OCI-M1 (cell line): ENCODE results near the gene NUP93.
"Not testable (repeated sequence)": the region's sequence is repeated elsewhere in the genome, so short reads cannot be mapped to it uniquely, and the experiment has no call there.

Experiments used
- DNase-seq: peaks from one replicate; lab custom pipeline; 2025; lab: John Stamatoyannopoulos, UW

The NUP93 gene

DNA sequence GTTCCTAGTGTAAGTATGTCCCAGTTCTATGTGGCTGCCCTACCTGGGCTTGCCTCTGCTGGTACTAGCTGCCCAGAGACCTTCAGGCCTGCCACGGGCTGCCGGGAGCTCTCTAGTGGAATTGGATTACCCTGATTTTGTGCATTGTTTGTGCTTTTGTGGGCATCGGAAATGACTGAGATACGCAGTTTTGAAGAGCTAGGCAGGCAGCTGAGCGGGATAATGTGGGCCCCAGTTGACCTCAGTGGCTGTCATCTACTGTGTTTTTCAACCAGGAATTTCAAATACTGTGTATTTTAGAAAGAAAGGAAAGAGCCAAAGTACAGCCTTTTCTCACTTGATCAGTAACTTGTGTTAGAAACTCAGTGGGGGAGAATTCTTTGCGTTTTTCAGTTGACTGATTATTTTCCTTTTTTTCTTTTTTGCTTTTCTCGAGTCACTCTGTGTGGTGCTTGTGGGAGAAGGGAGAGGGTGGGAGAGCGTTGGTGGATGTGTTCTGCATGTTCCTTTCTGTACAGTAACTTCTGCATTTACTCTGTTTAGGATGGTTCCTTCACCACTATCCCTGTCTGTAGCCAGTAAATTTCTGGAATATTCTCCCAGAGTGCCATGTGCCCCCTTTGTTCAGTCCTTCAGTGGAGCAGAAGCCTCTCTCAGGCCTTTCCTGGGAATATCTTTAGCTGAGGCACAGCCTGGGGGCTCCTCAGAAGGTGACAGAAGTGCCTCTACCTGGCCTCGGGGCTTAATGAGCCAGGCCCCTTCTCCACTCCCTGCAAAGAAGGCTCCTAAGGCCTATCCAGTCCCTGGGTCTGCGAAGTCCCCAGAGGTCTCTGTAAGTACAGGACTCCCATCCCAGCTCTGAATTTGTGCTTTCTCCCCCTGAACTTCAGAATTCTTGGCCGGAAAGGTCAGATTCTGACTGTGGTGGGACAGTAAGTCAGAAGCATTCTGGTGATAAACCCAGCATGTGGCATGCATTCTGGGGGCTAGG is 120.1 kb downstream of the NUP93 start:
- DNase-seq = no peak

DNA sequence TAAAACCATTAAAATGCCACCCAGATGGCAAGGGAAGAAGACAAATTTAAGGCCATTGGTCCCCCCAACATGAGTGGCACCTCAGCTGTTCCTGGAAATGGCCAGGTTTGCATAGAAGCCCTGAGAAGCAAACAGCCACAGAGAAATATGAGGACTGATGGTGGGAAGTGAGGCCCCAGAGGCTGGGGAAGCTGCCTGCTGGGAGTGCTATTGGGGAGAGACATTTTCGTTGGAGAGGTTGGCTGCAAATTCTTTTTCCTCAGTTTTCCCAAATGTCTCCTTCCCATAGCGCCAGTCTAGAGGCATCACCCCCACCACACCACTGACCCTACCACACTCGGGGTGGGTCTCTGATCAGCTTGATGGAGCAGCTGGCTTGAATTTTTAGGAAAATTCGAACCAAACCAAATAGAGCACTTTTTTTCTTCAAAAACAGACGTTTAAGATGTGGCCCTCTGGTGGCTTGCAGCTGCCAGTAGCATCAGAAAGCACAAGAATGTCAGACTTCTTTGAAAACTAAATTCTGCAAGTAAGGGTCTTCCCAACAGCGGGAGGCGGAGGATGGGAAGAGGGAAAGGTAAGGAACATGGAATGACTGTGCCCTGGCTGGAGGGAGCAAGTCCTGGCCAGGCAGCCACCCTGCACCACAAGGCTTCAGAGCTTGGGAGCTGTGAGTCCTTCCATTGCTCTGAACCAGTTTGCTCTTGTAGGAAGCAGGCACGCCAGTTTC is 121.9 kb downstream of the NUP93 start:
- DNase-seq = peak; percentile 17

DNA sequence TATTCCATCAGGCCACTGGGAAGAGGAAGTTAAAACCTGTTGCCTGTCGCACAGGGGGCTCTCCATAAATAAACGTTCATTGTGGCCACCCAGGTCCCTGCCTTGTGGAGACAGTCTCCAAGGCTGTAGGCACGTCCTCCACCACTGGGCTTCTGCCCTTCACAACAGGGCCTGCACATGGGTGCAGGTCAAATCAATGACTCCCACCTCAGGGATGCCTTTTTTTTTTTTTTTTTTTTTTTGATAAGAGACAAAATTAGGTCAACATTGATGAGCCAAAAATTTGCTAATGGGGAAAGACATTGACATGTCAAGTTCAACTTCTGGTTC is 122.4 kb downstream of the NUP93 start:
- DNase-seq = peak; percentile 17

DNA sequence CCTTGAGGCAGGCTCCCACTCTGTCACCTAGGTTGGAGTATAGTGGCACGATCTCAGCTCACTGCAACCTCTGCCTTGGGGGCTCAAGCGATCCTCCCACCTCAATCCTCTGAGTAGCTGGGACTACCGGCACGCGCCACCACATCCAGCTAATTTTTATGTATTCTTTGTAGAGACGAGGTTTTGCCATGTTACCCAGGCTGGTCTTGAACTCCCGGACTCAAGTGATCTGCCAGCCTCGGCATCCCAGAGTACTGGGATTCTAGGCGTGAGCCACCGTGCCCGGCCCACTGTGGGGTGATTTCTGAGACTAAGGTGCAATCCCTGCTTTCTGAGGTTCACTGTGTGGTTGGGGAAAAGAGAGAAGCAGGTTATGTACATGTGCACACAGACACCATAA is 123.0 kb downstream of the NUP93 start:
- no peak for DNase-seq

DNA sequence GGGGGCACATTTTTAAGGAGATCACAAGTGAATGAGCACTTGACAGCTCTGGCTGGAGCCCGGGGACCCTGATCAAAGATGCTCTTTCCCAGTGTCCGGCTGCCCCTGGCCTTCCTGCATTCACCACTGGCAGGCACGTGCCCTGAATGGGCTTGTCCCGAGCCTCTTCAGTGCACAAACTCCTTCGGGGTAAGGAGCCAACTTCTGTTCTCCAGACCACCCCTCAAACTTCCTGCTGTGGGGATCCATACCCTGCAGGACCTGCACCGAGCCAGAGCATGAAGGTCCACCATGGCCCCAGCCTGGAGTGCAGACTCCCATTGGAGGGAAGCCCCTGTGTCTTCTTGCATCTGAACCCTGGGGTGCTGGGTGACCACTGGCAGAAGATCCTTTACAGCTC is 125.3 kb downstream of the NUP93 start:
- no peak for DNase-seq

DNA sequence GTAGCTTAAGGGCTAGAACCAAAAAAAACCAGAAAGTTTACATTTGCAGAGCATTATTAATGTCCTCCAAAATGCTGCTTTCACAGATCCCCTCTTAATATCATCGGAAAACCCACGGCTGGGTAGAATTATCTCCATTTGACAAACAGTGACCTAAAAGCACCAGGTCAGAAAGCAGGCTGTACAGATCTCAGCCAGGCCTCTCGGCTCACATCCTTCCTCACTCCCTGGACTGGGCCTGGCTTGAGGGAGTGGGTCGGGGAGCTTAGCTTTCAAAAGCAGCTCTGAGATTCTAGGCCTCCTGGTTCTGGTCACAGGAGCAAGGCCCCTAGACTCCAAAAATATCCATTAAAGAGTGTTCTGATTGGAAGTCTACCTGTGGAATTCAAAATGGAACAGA is 126.0 kb downstream of the NUP93 start:
- DNase-seq = no peak

DNA sequence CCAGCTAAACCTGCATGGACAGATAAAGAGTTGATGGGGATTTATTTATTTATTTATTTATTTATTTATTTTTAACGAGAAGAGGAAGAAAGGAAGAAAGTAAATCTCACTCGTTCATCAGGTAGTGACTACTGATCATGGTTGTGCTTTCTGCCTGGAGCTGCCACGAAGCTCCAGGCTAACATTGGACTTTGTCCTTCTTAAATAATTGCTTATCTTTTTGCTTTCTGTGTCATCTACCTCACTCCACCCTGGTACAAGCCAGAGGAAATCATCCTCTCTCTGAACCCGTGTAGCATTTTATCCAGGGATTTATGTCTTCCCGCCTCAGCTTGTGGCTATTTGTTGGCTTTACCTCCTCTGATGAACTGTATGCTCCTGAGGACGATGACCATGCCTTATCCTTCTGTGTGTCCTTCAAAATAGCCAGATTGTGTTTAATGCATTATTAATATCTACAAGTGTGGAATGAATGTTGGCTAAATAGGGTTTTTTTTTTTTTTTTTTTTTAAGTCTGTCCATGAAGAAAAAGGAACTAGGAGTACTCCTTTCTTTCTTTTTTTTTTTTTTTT is 127.0 kb downstream of the NUP93 start:
- DNase-seq = no peak

DNA sequence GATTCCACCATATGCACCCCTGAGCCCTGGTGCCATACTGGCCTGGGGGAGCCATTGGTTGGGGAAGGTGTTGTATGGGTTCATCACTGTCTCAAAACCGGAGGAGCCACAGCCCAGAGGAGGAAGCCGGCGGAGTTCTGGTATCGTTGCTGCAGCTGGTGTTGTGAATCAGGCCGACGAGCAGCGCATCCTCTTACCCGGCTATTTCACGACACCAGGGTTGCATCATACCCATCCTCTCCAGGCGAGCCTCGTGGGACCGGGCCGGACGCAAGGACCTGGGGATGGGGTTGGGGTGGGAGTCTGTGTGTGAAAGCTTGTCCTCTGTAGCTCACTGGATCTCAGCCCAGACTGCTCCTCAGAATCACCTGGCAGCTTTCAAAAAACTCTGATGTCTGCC is 128.4 kb downstream of the NUP93 start:
- no peak for DNase-seq

DNA sequence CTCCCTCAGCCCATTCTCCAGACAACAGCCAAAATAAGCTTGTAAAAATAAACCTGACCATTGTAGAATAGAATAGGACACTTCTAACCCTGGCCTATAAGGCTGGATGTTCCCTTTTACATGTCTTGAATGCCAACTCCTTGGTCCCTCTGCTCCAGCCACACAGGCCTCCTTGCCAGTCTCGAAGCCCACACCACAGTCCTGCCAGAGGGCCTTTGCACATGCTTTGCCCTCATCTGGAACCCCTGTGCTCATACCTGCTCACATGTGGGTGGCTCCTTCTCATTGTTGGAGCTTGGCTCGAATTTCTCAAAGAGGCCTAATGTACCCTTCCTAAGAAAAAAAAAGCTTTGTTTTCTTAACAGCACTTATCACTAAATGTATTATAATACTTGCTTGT is 129.7 kb downstream of the NUP93 start:
- no peak for DNase-seq

DNA sequence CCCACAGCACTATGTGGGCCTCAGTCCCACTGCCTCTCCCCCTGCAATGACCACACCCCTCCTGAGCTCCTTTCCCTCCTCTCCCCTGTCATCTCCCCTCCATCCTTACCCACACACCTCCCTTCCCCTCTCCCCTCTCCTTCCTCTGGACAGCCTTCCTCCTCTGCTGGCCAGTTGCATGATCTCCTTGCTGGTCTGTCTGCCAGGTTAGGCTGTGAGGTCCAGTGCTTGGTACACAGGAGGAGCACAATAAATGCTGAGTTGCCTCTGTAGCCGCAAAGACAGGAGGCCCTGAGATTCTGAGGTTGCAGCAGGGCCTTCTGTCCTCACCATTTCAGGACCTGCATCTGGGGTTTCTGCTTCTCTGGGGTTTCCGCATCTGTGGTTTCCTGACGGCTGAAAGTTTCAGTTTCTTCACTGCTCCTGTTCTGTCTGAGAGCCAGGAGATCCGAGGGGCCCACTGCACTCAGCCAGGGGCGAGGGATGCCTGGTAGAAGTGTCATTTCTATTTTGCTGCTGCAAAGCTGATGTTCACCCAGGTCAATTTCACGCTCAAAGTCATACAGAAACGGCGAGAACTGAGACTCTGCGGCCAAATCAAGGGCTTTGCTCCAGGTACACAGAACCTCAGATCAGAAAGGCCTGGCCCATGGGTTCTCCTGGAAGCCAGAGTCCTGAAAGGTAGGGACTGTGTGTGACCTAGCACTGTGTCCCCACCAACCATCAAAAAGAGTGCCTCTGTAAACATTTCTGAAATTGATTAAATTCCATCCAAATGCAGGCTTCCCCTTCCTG is 130.5 kb downstream of the NUP93 start:
- peak; percentile 7 for DNase-seq

DNA sequence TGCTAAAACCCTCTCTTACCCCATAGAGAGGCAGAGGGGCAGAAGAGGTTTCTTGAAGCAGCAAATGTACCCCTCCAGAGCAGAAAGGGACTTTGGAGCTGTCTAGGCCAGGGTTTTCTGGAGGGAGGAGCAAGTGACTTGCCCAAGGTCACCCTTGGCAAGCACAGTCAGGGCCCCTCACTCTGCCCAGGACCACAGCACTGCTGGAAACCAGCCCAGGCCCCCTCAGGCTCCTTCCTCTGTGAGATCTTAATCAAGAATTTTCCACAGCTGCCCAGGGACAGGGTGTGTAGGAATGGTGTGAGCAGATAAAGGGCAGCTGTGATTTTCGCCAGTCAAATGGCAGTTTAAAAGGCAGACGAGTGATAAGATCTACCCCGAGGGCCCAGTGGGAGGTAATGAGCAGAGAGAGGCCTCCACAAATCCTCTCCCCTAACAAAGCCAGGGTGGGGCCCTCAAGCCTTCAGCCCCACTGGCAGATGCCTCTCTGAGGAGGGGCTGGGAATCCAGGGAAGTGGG is 131.2 kb downstream of the NUP93 start:
- DNase-seq = peak; percentile 50

DNA sequence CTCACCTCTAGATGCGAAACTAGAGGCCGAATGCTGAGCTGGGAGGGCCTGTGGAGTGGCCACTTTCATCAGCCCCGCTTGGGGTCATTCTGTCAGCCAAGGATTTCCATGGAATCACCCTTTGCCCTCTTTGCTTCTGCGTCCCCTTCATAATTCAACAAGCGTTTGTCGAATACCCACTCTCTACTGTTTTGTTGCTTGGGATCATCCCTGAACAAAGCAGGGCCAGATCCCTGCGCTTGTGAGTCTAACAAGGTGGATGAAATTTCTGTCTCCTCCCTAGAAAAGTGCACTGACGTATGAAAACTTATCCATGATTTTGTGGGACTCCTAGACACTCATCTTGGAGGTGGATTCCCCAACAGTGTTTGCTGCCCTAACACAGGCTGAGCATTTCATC is 131.8 kb downstream of the NUP93 start:
- no peak for DNase-seq

DNA sequence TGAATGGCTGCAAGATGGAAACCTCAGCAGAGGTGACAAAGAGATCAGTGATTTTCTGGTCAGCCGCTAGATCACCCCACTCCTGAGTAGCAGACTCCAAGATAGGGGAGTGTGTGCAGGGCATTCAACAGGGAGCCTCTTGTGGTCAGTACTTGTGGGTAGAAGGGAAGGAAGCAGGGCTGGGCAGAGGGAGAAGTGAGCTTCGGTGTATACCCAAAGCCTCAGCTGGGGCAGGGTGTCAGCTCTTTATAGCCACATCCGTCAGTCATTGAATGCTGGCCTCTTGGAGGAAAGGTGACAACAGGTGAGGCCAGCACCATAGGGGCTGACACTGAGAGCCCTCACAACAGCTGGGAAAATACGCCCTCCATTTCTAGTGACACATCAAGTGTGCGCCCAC is 132.8 kb downstream of the NUP93 start:
- DNase-seq = peak; percentile 10

DNA sequence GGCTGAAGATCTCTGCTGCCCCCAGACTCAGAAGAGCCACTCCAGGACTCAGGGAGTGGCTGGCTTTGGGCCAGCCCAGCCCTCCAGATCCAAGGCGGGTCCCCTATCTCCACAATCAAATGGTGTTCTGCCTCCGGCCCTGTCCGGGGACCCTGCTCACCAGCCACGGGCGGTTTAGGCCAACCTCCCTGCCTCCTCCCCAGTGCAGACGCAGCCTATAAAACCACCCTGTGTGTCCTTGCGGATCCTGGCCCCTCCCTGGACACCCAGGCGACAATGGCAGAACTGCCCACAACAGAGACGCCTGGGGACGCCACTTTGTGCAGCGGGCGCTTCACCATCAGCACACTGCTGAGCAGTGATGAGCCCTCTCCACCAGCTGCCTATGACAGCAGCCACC is 135.0 kb downstream of the NUP93 start, which contains the start of gene SLC12A3:
Gene SLC12A3 (plus strand): TSS at position 248 of the 400 bp plus-strand sequence. CDS start 29 bp downstream, at position 277.
- peak; percentile 11 for DNase-seq

DNA sequence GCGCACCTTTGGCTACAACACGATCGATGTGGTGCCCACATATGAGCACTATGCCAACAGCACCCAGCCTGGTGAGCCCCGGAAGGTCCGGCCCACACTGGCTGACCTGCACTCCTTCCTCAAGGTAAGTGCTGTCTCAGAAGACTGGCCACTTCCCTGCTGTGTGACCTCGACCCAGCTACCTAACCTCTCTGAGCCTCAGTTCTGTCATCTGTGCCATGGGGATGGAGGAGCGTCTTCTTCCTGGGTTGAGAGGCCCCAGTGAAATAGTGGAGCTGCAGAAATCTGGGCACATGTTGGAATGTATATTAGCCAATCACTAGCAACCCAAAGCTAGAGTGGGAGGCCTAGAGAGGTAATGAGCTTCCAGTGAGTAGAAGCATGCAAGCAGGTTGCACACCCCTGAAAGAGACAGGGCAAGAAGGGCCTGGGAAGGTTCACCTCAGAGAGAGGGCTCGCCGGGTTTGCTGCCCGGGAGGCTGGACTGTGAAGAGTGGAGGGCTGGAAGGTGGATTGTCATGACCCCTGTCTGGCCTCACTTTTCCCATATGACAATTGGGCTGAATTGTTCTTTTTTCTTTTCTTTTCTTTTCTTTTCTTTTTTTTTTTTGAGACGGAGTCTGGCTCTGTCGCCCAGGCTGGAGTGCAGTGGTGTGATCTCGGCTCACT is 135.6 kb downstream of the NUP93 start:
- DNase-seq = no peak

DNA sequence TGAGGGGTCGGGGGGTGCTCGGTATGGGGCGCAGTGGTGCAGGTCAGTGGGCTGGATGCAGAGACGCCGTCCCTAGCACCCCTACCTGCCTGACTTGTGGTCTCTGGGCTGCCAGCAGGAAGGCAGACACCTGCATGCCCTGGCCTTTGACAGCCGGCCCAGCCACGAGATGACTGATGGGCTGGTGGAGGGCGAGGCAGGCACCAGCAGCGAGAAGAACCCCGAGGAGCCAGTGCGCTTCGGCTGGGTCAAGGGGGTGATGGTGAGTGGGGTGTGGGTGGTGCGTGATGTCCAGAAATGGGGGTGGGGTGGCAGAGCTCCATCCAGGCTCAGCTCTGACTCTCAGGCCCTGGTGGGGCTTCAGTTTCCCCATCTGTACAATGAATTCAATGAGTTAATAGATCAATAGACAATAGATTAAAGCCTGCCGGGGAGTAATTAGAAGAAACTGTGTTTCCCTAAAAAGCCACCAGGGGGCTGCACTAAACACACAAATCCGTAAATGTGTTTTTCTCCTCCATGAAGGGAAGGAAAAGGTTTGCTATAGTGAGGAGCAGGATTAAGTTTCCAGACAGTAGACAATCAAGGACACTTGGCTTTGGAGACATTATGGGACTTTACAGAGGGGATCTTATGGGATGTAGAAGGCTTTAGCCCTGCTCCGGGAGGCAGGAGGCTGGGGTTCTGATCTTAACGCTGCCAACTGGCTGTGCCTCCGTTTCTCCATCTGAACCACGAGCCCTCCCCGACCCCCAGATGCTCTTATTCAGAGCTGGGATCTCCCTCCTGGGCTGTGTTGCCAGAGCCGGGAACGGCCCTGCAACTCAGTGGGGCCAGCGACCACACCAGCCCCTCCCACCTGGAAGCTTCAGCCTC is 137.3 kb downstream of the NUP93 start:
- DNase-seq = peak; percentile 69

DNA sequence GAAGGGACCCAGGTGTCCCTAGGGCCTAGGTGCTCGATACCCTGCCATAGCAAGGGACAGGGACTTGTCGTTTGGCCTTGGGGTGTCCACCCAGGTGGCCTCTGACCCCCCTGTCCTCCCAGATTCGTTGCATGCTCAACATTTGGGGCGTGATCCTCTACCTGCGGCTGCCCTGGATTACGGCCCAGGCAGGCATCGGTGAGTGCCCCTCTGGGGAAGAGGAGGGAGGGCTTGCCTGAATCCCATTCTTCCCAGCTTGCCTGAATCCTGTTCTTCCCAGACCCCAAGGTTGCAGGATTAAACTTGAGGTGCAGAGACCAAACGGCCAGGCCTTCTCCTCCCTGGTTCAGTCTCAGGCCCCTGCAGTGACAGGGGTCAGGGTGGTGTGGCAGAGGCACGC is 138.2 kb downstream of the NUP93 start:
- DNase-seq = no peak

DNA sequence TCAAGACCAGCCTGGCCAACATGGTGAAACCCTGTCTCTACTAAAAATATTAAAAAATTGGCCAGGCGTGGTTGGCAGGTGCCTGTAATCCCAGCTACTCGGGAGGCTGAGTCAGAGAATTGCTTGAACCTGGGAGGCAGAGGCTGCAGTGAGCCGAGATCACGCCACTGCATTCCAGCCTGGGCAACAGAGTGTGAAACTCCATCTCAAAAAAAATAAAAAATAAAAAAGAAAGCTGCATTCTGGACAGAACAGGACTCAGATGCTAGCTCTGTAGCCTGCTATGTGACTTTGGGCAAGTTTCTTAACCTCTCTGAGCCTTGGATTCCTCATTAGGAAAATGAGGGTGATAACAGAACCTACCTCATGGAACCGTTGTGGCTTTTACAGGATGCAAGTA is 138.8 kb downstream of the NUP93 start:
- DNase-seq = not testable (repeated sequence)

DNA sequence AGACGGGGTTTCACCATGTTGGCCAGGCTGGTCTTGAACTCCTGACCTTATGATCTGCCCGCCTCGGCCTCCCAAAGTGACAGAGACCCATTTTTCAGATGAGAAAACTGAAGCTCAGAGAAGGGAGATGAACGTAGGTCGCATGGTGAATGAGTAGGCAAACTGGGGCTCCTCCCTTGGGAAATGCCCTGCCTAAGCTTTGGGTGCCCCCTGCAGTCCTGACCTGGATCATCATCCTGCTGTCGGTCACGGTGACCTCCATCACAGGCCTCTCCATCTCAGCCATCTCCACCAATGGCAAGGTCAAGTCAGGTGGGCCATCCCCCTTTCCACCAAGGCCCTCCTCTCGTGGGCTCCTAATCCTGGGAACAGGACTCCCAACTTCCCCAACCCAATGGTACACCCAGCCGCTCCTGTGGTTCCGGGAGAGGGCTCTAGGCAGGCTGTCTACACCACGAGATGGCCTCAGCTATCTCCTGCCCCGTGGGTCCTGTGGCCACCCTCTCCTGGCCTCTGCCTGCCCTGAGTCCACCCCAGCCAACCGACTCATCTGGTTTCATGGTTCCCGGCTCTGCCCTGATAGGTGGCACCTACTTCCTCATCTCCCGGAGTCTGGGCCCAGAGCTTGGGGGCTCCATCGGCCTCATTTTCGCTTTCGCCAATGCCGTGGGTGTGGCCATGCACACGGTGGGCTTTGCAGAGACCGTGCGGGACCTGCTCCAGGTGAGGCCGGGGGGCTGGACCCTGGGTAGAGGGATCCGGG is 139.8 kb downstream of the NUP93 start:
- peak; percentile 47 for DNase-seq
